T-helper 1 cell treated with Interleukin-12 subunit alpha and Interleukin-12 subunit beta and Interleukin-4 antibody, amounts not matched to agents 30 ng/mL and 1 ng/mL, for 36 hours (primary cell): ENCODE results near the gene CFDP1. TPM values are rescaled to one million over a fixed set of nuclear protein-coding genes. Genes with fewer than 3 reads are reported as not detected.

Experiments used
- intact Hi-C: fragments of 100-400 bp; cut with micrococcal nuclease; formaldehyde crosslinking; loops from one replicate; pipeline ENCODE4 v1.15.1; 2024
- total RNA-seq: library from RNA; stranded (reverse); gene quantifications from 2 replicates; pipeline ENCODE4 v1.2.3, GENCODE V29; 2022

CFDP1 gene
- total RNA-seq, 1 donor from 2014 or later = 31.8 TPM

DNA sequence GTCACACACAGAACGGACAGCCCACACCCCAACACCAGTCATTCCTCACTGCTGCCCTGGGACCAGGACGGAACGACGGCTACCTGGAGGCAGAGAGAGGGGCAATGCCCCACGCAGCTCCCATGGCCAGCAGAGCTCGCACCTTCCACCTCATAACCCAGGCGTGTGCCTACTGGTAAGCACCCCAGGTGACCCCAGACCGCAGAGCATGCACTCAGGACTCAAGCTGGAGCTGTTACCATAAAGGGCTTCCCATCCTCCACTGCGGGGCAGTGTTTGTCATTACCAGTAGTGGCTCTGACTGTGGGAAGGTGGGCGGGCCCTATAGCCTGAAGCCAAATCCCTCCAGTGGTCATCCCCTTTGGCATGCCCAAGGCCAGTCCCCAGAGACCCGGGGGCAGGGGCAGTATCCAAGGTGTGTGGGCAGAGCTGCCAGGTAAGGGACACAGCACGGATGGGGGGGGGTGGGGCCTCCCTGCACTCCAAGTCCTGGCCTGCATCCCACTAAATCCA, 177.2 kb downstream of the CFDP1 start:
- intact Hi-C loops = no loop called here

DNA sequence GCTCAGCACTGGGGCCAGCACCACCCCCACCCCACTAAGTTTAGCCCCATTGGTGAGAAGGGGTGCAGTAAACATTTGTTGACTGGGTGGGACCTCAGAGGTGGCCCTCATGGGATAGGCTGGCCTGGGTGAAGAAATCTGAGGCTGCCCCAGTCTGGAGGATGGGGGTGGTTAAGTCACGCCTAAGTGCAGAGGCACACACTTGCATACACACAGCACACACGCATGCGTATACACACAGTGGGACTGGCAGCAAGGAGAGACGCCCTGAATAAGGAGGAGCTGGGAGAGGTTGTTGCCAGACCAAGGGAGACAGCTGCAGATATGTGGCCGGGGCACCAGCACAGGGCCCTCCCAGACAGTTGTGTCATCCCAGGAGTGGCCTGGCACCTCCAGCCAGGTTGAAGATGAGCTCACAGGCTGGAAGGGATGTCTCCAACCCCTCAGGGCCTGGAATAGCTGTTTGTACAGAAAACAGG, 178.9 kb downstream of the CFDP1 start:
- intact Hi-C loops = no loop called here

DNA sequence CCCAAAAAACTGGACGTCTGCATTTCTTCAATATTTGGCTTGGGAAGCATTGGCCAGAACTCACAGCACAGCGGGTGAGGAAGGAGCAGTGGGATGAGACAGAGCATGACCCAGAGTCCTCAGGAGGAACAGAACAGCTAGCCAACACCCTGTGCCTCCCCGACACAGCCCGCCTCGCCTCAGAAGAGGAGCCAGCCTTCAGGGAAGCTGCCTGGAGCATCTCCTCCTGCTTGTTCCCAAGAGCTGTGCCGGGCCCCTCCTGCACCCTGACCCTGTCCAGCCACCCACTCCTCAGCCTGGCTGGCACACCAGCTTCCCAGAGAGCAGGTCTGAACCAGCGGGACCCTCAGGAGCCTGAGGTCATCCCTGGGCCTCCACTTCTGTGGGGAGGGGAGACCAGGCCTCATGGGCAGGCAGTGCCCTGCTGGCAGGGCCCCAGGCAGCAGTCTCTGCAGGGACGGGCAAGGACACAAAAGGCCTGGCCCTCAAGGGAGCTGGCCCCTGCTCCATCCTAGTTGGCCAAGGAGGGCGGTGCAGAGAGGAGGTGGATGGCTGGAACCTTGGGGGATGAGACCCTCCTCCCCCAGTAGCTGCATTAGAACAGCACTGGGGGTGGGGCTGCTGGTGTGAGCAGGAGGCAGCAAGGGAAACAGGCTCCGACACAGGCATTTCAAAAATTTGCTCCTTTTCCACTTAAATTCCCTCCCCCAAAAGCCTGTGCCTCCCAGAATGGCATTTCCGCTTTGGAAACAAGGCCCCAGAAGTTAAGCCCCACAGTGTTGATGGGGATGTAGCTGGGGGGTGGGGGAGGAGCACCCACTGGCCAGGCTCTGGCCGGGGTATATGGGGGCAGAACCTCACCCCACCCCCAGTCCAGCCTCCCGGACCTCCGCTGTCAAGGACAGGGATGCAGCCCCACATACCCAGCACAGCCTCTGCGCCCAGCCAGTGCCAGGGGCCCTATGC, 180.1 kb downstream of the CFDP1 start:
- intact Hi-C loops = no loop called here

DNA sequence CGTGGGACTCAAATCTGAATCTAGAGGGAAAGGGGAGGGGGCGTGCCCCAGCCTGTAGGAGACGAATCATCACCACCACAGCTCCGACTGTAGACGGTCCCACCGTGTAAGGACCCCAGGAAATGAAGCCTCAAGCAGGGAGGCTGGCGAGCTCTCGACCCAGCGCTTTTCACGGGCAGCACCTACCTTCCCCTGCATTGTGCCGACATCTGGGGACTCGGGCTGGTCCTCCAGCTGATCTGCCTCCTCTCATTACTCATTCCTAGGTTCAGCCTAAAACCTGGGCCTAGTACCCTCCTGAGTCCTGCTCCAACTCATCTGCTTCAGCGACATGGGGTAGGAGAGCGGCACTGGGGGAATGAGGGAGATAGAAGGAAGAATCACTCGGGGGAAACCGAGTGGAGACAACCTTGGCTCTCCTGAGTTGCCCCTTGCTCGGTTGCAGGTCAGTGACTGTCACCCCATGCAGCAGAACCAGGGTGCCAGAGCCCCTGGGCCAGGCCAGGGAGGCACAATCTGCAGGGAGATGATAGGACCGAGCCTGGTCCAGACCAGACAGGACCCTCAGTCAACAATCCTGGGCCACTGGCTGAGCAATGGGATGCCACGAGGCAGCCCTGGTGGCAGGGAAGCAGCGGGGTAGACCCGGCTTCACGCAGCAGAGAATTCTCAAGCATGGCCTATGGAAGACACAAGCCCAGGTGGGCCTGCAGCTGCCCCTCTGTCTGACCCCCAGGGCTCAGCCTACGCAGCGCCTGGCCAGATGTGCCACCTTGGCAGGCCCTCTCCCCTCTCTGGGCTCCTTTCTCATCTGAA, 181.0 kb downstream of the CFDP1 start:
- intact Hi-C loops = no loop called here

GRCh38 chr16:75251280-75252048, 181.8 kb downstream of the CFDP1 start, which contains the start of gene BCAR1:
TSS of gene BCAR1 (minus strand) at chr16:75251624. CDS start at chr16:75251482, 142 bp downstream.
- intact Hi-C loops = no loop called here

GRCh38 chr16:75250809-75251279, 182.5 kb downstream of the CFDP1 start:
- intact Hi-C loops = no loop called here

DNA sequence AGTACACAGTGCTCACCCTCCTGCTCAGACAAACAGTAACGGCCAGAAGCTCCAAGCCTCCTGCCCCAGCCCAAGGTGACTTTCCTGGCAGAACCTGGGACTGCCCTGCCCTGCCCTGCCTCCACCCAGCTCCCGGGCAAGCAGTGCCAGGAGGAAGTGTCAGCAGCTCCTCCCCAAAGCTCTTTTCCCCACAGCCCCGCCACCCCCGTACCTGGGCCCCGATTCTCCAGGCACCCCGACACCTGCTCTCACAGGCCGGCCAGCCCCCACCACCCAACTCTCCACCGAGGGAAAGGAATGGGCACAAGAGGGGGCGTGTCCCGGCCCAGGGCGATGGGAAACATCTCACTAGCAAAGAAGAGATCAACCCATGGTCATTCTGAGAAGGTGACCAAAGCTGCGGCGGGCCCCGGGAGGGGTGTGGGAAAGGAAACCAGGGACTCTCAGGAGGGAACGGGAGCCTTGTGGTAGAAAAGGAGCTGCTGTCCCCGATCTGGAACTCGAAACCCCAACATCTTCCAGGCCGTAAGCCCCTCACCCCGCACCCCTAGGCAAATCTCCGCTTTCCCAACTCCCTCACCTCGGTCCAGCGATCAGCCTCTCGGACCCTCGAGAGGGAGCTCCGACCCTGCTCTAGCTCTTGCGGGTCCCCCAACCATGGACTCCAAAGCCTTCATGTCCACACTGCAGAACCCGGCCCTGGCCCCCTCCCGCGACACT, 183.1 kb downstream of the CFDP1 start:
- intact Hi-C loops = no loop called here

DNA sequence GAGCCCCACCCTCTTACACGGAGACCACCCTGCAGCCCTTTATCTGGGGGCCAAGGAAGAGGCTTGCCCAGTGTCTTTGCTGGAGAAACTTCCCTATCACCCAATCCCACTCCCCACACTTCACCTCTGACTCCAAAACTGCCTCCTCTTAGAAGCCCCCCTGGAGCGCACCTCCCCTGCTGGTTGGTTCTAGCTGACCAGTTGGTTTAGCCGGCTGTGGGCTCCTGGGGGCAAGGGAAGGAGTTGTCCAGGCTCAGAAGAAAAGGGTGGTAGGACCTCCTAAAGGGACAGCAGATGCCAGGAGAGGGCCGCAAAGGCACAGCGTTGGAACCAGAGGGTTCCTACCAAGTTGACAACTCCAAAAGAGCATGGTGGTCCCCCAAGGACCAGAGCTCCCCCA, 183.9 kb downstream of the CFDP1 start:
- intact Hi-C loops = no loop called here

DNA sequence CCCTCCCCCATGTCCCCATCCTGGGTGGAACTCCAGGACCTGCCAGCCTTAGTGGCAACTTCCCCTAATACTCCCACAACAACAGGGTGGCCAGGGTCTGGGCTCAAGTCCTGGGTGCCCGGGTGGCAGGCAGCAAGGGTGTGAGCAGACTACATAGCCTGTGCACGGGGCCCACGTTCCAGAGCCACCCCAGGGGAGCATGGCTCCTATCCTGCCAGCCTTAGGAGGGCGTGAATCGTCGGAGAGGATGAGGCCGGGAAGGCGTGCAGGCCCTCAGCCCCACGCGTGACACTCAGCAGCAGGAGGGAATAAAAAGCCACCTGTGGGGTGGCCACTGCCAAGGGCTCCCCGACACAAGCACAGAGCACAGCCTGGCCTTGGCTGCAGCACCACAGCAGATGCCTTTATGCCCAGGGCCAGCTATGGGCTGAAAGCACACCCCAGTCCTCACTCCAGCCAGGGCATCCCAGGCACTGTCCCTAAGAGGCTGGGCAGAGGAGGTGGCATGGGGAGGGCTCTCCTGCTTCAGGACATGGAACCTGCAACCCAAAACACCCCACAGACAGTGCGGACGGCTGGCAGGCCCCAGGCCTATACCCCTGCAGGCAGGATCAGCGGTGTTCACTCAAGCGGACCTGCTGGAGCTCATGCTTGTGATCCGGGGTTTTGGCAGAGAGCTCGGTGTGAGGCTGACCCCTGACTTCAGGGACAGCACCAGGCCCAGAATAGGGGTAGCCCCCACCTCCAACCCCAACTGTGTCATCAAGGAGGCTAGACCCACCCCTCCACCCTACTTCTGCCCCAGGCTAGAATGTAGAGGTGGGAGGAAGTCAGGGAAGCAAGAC, 184.5 kb downstream of the CFDP1 start:
- intact Hi-C loops = no loop called here

DNA sequence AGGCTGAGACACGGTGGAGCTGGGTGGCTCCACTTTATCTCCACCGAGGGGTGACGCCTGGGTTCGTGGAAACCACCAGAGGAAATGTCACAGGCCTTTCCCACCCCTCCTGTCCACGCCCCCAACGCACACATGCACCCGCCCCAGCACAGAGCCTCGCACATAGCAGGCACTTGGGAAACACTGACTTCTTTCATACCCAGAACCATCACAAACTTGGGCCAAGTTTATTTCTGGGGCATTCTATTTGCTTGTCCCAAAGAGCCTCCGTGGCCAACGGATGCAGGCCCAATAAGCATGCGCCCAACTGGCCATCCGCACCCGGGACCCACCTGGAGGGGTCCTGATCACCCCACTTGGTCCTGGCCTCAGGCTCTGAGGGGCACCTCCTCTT, 185.2 kb downstream of the CFDP1 start:
- intact Hi-C loops = no loop called here

GRCh38 chr16:75247249-75247648, 186.1 kb downstream of the CFDP1 start:
- intact Hi-C loops = no loop called here

DNA sequence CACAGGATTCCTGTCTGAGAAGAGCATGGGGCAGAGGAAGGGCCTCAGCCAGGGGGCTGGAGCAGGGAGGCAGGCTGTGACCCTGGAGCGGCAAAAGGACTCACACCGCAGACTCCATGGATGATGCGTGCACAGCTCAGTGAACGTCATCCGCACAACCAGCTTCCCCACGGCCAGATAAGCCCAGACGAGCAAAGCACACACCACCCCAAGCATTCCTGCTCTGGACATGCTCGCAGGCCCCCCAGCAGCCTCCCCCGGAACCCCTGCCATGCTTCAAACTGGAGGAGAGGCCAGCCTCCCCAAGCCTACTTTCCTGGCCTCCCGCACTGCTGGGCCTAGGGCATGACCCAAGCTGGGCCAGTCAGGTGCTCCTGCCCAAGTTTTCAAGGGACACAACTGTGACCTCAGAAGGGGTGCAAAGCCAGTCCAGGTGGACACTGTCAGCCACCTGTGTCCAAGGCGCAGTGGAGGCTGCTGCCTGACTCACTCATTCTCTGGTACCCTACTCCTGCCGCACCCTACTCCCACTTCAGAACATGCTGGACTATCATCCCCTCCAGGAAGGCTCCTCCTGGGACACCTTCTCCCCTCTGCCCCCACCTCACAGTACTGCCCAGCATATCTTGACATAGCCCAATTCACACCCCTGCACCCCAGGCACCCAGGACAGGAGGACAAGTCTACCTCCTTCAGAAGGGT, 186.6 kb downstream of the CFDP1 start:
- intact Hi-C loops = no loop called here

DNA sequence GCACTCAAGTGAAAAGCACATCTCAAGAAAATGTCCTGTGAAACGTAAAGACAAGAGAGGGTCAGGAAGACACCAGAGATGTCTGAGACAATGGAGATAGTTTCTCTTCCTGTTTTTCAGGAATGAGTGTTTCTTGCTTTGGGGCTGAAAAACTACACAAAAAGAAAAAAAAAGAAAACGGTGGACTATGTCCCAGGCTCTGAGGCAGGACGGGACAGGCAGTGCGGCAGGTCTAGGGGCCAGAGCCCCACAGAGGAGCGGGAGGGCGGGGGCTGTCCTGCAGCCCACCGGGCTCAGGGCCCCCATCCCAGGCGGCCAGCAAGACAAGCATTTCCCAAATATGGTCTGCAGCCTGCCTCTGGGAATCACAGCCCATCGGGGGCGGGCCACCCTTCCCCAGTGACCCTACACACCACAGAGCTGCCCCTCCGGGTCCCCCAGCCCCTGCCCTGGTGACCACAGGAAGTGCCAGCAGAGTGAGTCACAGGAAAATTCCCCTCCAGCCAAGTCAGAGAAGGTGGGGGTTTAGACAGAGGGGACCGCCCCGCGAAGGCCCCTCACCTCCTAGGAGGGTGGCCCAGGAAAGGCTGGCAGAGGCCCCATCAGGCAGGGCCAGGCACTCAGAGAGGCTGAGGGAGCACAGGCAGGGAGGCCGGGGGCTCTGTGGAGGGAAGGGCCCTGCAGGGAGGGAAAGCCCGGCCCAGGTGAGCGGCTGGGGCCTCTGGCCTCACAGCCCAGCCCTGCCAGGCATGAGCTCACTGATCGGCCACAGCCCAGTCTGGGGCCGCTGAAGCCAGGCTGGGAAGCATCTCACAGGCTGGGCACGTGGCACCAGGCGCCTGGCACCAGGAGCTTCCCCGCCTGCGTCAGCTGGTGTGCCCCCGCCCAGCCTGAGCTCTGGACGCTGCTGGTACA, 188.2 kb downstream of the CFDP1 start:
- intact Hi-C loops = no loop called here

- intact Hi-C loops = no loop called here
Measured at GRCh38 chr16:75244225-75244809, 189.0 kb downstream of the CFDP1 start.
